HEK293 (cell line): ENCODE measurements around the gene PAX7.
A peak's percentile ranks its signal among the peaks of the same experiment; 100 is the strongest.
"Not testable (repeated sequence)": the region's sequence is repeated elsewhere in the genome, so short reads cannot be mapped to it uniquely, and the experiment has no call there.

Experiments used
- CTCF ChIA-PET: fragments of 350-600 bp; formaldehyde crosslinking; extraction: SDS; loops from one replicate; lab custom pipeline; 2021; ENCODE audit warnings: antibody characterized with exemption; lab: Yijun Ruan, JAX
- POLR2A ChIA-PET: fragments of 300-600 bp; formaldehyde crosslinking; extraction: SDS; loops from one replicate; lab custom pipeline; 2020; ENCODE audit warnings: antibody characterized with exemption, inconsistent platforms; lab: Yijun Ruan, JAX
- H3K27ac ChIP-seq: fragments of 200-500 bp; sonication (Bioruptor generic); 2 replicates; pipeline ENCODE4 v1.5.1; 2014; ENCODE audit warnings: low read depth, low read length, control low read depth, inconsistent platforms; ENCODE audit errors: extremely low read depth
- H3K36me3 ChIP-seq, 2 experiments: fragments of 200-500 bp in 1 of 2; sonication (Bioruptor generic) in 1 of 2; 1 replicate in 1 of 2; 2 replicates in 1 of 2; pipeline ENCODE4 v1.5.1; 2014 to 2017; ENCODE audit warnings: inconsistent platforms in 2 of 2, low read length in 2 of 2; ENCODE audit not compliant: control insufficient read depth in 2 of 2, insufficient read depth in 1 of 2
- H3K4me1 ChIP-seq: fragments of 200-500 bp; sonication (Bioruptor generic); 2 replicates; pipeline ENCODE4 v1.5.1; 2014; ENCODE audit warnings: mild to moderate bottlenecking, low read length, inconsistent platforms; ENCODE audit not compliant: control insufficient read depth, insufficient read depth
- H3K4me3 ChIP-seq: 2 replicates; pipeline ENCODE4 v1.5.1; 2011; ENCODE audit warnings: low read depth, mild to moderate bottlenecking, control low read depth, low read length, moderate library complexity
- H3K9me3 ChIP-seq: fragments of 200-500 bp; sonication (Bioruptor generic); 2 replicates; pipeline ENCODE4 v1.5.1; 2014; ENCODE audit warnings: low read depth, low read length, inconsistent platforms; ENCODE audit not compliant: control insufficient read depth, insufficient read depth
- GLIS1 ChIP-seq: fragments of 450-650 bp; formaldehyde crosslinking; IDR thresholded peaks from 2 replicates; pipeline ENCODE4 v1.5.1; 2016; ENCODE audit warnings: missing biosample characterization, missing genetic modification characterization
- HIC1 ChIP-seq: fragments of 450-650 bp; formaldehyde crosslinking; IDR thresholded peaks from 2 replicates; pipeline ENCODE4 v1.5.1; 2016; ENCODE audit warnings: missing biosample characterization, missing genetic modification characterization
- HOXD13 ChIP-seq: sonication (generic); formaldehyde crosslinking; IDR thresholded peaks from 2 replicates; pipeline ENCODE4 v1.8.0; 2022; ENCODE audit warnings: missing genetic modification reagents, borderline replicate concordance
- KLF9 ChIP-seq: fragments of 450-650 bp; formaldehyde crosslinking; IDR thresholded peaks from 2 replicates; pipeline ENCODE4 v1.5.1; 2016; ENCODE audit warnings: missing biosample characterization, missing genetic modification characterization, low read depth
- PRDM10 ChIP-seq: fragments of 450-650 bp; formaldehyde crosslinking; IDR thresholded peaks from 2 replicates; pipeline ENCODE4 v1.5.1; 2016; ENCODE audit warnings: missing biosample characterization, missing genetic modification characterization
- SCRT2 ChIP-seq: fragments of 450-650 bp; formaldehyde crosslinking; IDR thresholded peaks from 2 replicates; pipeline ENCODE4 v1.5.1; 2016; ENCODE audit warnings: missing biosample characterization, missing genetic modification characterization
- ZBTB8A ChIP-seq: fragments of 450-650 bp; formaldehyde crosslinking; IDR thresholded peaks from 2 replicates; pipeline ENCODE4 v1.5.1; 2016; ENCODE audit warnings: missing biosample characterization, missing genetic modification characterization
- ZNF155 ChIP-seq: fragments of 450-650 bp; formaldehyde crosslinking; IDR thresholded peaks from 2 replicates; pipeline ENCODE4 v1.5.1; 2016; ENCODE audit warnings: missing biosample characterization, missing genetic modification characterization
- ZNF394 ChIP-seq: fragments of 450-650 bp; formaldehyde crosslinking; IDR thresholded peaks from 2 replicates; pipeline ENCODE4 v1.5.1; 2016; ENCODE audit warnings: missing biosample characterization, missing genetic modification characterization, mild to moderate bottlenecking, moderate library complexity, borderline replicate concordance
- ZNF426 ChIP-seq: fragments of 450-650 bp; formaldehyde crosslinking; IDR thresholded peaks from 2 replicates; pipeline ENCODE4 v1.5.1; 2017; ENCODE audit warnings: missing biosample characterization, missing genetic modification characterization, mild to moderate bottlenecking, inconsistent platforms, moderate library complexity
- ZNF518A ChIP-seq: fragments of 450-650 bp; formaldehyde crosslinking; conservative IDR thresholded peaks from 2 replicates; pipeline ENCODE4 v1.5.1; 2016; ENCODE audit warnings: low read depth, missing biosample characterization, missing genetic modification characterization
- ZNF555 ChIP-seq: fragments of 450-650 bp; formaldehyde crosslinking; conservative IDR thresholded peaks from 2 replicates; pipeline ENCODE4 v1.5.1; 2017; ENCODE audit warnings: missing biosample characterization, mild to moderate bottlenecking, missing genetic modification characterization, inconsistent platforms
- ZNF560 ChIP-seq: fragments of 450-650 bp; formaldehyde crosslinking; IDR thresholded peaks from 2 replicates; pipeline ENCODE4 v1.5.1; 2017; ENCODE audit warnings: missing biosample characterization, missing genetic modification characterization, borderline replicate concordance
- ZNF623 ChIP-seq: fragments of 450-650 bp; formaldehyde crosslinking; IDR thresholded peaks from 2 replicates; pipeline ENCODE4 v1.5.1; 2016; ENCODE audit warnings: missing biosample characterization, missing genetic modification characterization
- ZNF626 ChIP-seq: fragments of 450-650 bp; sonication (Bioruptor Pico); formaldehyde crosslinking; IDR thresholded peaks from 2 replicates; pipeline ENCODE4 v1.5.1; 2018; ENCODE audit warnings: missing biosample characterization, missing genetic modification characterization, inconsistent platforms
- ZNF776 ChIP-seq: fragments of 450-650 bp; formaldehyde crosslinking; IDR thresholded peaks from 2 replicates; pipeline ENCODE4 v1.5.0; 2017; ENCODE audit warnings: missing biosample characterization, missing genetic modification characterization, borderline replicate concordance
- TF ChIP-seq, protein P1 (sequence below): fragments of 450-650 bp; formaldehyde crosslinking; IDR thresholded peaks from 2 replicates; pipeline ENCODE4 v1.5.1; 2017; ENCODE audit warnings: missing biosample characterization, missing genetic modification characterization

PAX7 gene

DNA sequence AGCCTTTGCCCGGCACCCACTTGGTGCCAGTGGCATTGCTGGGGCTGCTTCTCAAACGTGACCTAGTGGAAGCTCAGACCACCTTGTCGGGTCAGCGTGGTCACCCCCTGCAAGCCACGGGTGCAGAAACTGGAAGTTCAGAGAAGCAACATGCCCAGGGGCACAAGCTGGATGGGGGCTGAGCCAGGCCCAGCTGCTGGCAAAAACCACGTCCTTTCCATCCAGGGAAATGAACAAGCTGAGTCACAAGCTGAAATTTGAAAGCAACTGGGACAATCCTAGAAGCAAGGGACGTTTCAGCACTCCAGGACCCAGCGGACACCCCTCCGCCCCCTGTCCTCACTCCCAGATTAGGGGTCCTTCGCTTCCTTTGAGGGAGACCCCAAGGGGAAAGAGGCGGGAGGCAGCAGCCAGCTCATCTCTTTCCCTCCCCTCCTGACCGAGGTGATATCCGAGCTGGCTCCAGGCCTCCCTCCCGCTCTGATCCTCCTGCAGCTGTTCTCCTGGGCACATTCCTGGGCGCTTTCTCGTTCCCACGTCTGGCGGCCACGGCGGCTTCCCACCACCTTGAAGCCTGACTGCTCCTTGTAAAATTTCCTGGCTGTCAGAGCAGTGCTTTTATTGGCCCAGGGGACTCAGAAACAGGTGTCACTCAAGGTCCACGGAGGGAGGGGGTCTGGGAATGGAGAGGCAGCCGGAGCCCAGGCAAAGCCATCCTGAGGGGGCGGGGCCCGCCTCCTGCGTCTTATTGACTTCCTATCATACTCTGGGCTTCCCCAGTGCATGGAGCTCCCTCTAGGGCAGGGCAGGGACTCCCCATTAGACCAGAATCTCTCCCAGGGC is 62.8 kb downstream of the PAX7 start (continued):
- TF ChIP-seq, protein P1, sequence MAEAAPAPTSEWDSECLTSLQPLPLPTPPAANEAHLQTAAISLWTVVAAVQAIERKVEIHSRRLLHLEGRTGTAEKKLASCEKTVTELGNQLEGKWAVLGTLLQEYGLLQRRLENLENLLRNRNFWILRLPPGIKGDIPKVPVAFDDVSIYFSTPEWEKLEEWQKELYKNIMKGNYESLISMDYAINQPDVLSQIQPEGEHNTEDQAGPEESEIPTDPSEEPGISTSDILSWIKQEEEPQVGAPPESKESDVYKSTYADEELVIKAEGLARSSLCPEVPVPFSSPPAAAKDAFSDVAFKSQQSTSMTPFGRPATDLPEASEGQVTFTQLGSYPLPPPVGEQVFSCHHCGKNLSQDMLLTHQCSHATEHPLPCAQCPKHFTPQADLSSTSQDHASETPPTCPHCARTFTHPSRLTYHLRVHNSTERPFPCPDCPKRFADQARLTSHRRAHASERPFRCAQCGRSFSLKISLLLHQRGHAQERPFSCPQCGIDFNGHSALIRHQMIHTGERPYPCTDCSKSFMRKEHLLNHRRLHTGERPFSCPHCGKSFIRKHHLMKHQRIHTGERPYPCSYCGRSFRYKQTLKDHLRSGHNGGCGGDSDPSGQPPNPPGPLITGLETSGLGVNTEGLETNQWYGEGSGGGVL (tag by site-specific recombination) = no peak
- TF ChIP-seq ZNF560 (tag by site-specific recombination) (no peak), GLIS1 (peak; percentile 38; the same call in 1 of the 2 replicates), KLF9 (tag by site-specific recombination) (peak; percentile 47), ZNF155 (tag by site-specific recombination) (no peak), SCRT2 (tag by site-specific recombination) (peak; percentile 45)

GRCh38 chr1:18694289-18694688 is 63.6 kb downstream of the PAX7 start:
- POLR2A ChIA-PET, H3K4me1 ChIP-seq, H3K9me3 ChIP-seq, H3K36me3 ChIP-seq, H3K4me3 ChIP-seq, H3K27ac ChIP-seq: not testable (repeated sequence)
- peak; percentile 45 for TF ChIP-seq ZNF623 (tag by site-specific recombination)
- peak; percentile 74 for TF ChIP-seq ZNF518A (tag by site-specific recombination)
- TF ChIP-seq ZNF426 (tag by site-specific recombination) = peak; percentile 54
- peak; percentile 44 for TF ChIP-seq ZBTB8A (tag by site-specific recombination)
- TF ChIP-seq ZNF394 = peak; percentile 82; the same call in 1 of the 2 replicates
- TF ChIP-seq ZNF555 (tag by site-specific recombination) = peak; percentile 42
- TF ChIP-seq ZNF560 (tag by site-specific recombination) = 0 out of 2 replicates have a peak, but pooled peaks have one; percentile 37
- CTCF ChIA-PET = interaction anchor here (1.3 kb wide), 1 partner anchor 97 kb away, joined by 5 read pairs; no protein-coding TSS in a partner anchor

GRCh38 chr1:18697541-18697940 is 66.9 kb downstream of the PAX7 start:
- H3K36me3 ChIP-seq = no peaks in the 10 kb centered on the region
- CTCF ChIA-PET = no interaction called here
- H3K4me3 ChIP-seq = no peak overlapping the region
- H3K27ac ChIP-seq = no peak overlapping the region
- H3K9me3 ChIP-seq = no peaks in the 10 kb centered on the region
- POLR2A ChIA-PET = no interaction called here
- TF ChIP-seq ZNF626 (tag by site-specific recombination) (no peak), PRDM10 (tag by site-specific recombination) (no peak), HOXD13 (CRISPR knock-in tag) (no peak), ZNF776 (tag by site-specific recombination) (no peak), HIC1 (tag by site-specific recombination) (no peak)
- H3K4me1 ChIP-seq = no peaks in the 10 kb centered on the region
